ENCODE results near the gene DCUN1D3.

DCUN1D3 gene

DNA sequence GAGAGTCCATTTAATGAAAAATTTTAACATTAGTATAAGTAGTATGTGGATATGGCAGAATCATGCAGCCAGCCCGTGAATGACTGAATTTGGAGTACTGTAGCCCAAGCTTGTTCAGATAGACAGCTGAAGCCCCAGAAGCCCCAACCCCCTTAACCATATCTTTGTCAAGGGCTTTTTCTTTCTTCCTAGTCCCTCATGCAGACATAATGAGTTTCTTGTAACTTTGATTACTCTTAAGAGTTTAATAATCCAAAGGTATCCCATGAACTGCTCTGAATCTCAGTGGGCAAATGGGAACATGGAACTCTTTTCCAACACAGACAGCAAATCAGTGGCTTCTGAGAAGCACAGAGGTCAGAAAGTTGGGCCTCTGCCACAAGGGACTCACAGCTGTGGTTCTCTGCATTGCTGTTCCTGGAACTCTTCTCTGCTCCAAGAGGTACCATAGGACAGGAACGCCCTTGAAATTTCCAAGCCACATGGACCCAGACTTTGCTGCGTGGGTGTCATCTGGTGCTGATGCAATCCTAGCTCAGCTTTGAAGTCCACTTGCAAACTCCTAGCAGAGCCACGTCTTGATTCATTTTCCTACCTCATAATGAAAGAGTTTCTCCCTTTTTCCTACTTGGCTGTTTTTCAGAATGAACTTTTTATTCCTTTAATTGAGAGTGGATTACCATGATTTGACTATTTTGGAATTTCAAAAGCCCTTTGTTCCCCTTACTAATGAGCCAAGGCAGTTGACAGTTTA, 18.5 kb upstream of the DCUN1D3 start:
- DNase-seq: no peak

DNA sequence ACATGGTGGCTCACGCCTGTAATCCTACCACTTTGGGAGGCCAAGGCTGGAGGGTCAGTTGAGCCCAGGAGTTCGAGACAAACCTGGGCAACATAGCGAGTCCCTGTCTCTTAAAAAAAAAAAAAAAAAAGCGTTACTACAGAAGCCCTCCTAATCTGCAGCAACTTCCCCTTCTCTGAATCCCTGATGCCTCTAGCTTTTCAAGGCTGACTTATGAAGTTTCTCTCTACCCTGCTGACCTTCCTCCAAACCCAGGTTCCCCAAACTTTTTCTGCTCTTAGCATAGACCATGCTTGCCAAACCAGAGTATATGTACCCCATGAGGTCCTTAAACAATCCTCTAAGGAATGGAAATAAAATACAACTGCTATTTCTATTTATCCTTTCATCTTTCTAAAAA, 16.8 kb upstream of the DCUN1D3 start:
- DNase-seq: no peak

DNA sequence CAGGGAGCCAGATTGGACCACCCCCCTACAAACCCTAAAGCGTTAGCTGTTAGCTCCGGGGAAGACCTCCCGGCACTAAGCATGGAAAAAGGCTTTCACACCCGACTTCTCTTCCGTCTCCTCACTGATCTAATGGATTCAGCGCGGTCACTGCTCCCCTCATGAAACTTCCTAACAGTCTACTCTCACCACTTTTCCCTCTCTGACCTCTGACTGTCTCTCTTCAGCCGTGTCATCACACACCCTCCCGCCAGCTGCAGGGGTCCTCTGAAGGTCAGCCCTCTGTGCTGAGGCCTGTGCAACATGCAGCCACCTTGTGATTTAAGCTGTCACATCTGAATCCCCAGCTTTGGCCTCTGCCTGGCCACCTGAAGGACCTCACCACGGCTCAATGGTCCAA, 16.1 kb upstream of the DCUN1D3 start:
- DNase-seq: no peak

DNA sequence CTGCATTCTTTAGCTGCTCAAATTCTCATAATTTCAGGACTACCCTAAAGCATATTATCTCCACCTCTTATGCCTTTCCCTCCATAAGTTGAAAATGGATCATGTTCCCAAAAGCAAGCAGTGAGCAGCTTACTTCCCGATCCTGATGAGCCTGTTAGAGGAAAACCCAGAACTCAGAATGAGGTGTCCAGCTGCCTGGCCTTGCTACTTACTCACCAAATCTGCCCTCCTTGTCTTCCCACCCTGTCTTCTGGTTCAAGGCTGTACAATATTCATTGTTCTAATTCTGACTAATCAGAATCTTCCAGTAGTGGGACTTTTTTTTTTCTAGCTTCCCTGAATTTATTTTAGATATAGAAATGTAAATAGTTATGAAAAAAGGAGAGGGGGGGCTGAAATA, 11.2 kb upstream of the DCUN1D3 start:
- no peak for DNase-seq

DNA sequence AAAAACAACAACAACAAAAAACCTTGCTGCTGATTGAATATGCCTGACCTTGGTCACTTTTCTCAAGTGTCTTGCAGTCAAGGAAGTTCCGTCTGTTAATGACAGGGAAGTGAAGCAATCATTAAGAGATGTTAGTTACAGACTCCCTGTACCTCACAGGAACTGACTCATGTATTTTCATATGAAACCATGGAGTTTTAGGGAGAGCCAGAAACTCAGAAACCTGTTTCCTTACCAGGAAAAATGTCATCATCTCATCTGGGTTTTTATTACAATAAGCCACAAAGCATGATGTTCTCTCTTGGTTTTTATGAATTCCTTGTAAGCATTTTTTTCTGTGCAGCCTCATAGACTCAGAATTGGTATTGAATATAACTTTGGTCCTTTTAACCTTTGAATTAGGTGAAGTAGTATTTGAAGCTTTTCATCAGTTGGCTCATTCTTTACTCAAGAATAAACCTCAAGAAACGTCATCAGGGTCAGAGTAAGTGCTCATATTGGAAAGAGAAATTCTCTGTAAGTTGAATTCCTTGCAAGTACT, 10.7 kb upstream of the DCUN1D3 start:
- peak; percentile 33 to 82 for DNase-seq

DNA sequence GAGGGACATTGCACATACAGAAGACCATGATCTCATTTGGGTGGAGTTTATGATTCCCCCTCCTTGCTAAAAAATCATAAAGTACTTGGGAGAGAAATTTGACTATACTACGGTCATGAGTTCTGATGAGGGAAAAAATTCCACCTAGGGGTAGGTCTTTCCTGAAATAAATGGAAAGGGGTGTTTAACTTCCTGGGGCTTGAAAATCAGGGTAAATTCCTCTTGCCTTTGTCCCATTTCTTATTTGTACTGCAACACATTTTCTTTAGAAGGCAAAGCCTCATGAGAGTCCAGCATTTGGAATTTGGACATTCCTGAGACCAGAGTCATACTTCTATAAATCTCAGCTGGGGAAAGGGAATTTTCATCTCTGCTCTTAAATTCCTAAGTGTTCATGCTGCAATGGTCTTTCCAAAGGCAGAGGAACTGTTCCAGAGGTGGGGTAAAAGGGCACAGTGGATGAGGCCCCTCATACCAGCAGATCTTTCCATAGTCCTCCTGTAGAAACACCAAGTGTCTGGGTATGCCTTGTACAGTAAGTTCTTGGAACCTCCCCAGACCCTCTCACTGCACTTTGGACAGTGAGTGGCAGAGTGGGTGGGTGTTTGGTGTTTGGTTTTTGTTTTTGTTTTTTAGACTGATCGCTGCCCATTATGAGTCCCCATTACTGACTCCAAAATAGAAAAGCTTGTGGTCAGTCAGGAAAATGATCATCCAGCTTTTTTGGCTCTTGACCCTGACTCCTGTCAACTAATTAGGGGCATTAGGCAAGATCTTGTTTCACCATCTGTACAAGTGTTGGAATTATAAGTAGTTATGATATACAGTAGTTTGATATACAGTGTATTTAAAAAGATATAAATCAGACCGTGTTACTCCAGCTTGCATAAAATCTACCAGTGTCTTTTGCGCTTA, 6.4 kb upstream of the DCUN1D3 start:
- DNase-seq: peak in 1 of 2 experiments; percentile 53

DNA sequence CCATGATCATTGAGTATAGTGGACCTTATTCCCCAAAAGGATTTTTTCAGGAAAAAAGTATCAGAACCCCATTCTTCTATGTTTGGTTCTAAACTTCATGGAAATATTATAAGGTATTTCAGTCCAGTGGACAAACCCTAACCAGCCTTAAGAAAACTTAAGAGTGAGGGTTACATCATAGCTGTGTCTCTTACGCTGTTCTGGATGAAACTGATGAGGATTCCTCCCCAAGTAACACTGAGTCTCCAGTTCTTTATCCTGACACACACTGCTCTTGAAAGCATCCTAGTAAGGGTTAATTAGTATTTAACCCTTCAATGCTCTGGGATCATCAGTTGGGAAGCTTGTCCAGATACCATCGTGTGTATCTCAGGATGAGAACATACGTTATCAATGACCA, 5.4 kb upstream of the DCUN1D3 start:
- no peak for DNase-seq

DNA sequence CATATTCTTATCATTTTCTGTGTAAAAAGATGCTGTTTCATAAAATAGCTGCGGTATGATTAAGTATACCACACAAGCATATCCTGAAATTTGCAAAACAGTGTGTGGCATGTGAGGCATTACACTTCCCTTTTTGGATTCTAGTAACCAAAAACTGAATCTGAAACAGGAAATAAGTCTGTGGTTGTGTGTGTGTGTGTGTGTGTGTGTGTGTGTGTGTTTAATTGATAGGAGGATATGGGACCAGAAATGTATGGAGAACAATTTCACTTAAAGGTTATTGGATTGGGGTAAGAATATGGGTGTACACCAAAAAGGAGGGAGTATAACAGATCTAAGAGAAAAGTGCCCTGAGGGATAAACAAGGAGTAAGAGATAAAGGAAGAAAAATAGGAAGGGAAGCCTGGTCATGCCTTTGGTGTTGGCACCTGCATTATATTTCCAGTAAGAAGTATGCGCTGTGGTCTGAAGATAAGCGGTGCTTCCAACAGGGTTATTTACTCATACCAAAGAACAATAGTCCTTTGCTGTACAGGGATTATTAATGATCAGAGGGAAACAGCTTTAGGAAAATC, 4.4 kb upstream of the DCUN1D3 start:
- DNase-seq: peak in 1 of 2 experiments; percentile 52

DNA sequence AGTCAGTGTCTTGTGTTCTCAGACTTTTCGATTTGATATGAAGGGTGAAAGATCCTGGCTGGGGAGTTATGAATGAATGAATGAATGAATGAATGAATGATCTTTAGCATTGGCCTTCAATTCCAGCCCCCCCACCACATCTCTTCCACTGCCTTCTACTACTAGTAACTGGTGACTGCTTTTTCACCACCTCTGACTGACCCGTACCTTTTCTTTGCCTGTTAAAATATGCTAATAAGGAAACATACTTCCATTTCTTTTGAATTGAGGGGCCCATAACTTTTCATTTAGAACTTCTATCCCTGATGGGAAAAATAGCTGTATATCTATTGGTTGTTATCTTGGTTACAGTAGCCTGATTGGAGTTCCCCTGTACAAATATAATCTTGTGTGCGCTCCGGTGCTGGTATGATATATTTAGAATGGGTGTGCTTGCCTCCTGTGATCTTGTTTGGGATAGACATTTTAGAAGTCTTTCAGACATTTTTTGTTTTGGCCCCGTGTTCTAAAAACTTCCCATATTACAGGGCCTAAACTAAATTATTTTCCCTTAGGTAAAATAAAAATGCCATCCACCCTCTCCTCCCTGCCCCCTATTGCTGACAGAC, 3.8 kb upstream of the DCUN1D3 start:
- no peak for DNase-seq

DNA sequence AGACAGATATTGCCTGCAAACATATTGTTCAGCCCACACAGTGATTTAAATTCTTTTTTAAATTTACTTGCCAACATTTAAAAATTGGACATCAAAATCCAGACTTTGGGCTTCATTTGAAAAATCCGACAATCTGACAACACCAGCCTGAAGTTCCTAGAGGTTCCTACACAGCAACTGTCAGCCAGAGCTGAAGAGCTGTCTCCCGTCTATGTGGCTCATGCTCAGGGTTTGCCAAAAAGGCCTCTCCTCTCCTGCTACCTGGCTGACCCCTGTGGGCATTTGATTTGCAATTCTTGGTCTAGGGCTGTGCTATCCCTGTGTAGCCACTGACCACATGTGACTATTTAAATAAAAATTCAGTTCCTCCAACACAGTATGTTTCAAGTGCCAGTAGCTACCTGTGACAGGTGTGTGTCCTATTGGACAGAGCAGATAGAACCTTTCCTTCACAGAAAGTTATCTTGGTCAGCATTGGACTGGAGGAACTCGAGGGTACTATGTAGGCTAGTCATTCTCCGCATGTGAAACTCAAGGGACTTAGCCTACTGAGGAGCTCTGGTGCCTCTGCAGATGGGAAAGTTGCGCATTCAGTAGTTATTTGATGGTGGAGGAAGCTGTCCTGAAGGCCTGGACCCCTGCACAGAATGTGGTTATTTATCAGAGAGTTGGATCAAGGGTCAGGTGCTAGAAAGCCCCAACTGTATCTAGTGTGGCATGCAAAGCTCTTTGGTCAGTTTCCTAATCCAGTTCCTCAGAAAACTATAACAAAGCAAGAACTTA, 3.1 kb upstream of the DCUN1D3 start:
- no peak for DNase-seq

DNA sequence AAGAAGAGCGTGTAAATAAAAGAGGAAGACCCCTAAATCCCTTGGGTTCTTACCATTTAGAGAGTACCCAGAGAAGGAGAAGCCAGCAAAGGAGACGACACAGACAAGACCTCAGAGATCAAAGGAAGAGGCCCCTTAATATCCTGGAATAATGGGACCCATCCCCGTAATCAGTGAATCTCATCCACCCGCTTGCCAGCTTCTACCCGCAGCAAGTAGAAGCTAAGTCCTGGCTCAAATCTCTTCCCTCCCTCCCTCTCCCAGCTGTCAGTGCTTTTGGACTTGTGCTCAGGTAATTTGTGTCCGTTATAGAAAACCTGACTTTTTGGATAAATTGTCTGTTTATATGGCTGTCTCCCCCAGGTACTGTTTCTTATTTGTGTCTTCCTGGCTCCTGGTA, 2.3 kb upstream of the DCUN1D3 start:
- DNase-seq: no peak

DNA sequence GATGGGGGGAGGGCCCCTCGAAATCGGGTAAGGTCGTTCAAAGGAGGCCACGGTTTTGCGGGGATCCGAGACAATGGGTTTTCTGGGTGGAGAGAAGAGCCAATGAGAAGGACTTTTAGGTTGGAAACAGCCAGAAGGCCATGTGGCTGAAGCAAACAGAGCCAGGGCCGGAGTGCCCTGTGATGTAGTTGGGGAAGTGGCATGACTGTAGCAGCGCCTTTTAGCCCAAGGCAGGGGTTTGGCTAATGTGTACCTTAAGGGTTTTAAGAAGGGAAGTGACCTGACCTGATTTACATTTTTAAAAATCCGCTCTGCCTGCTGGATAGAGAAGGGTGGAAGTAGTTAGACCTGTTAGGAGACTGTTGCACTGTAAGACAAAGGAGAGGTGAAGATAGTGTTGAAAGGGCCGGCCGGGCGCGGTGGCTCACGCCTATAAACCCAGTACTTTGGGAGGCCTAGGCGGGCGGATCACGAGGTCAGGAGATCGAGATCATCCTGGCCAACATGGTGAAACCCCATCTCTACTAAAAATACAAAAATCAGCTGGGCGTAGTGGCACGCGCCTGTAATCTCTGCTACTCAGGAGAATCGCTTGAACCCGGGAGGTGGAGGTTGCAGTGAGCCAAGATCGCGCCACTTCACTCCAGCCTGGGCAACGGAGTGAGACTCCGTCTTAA, 1.4 kb upstream of the DCUN1D3 start:
- DNase-seq: peak in 1 of 2 experiments; percentile 13

DNA sequence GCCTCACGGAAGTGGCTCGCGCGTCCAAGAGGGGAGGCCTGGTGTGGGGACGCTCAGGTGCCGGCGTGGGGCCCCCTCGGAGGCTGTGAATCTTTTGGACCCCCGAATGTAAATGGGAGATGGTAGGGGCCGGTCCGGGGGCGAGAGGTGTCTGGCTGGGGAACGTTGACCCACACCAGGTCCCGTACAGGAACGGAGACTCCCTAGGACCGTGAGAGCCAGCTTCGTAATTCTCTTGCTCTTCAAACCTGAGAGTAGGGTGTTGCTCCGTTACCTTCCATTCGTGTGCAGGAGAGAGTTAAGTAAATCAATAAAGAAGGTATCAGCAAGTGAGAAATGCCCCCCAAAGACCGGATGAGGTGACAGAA, 894 bp upstream of the DCUN1D3 start:
- no peak for DNase-seq

DNA sequence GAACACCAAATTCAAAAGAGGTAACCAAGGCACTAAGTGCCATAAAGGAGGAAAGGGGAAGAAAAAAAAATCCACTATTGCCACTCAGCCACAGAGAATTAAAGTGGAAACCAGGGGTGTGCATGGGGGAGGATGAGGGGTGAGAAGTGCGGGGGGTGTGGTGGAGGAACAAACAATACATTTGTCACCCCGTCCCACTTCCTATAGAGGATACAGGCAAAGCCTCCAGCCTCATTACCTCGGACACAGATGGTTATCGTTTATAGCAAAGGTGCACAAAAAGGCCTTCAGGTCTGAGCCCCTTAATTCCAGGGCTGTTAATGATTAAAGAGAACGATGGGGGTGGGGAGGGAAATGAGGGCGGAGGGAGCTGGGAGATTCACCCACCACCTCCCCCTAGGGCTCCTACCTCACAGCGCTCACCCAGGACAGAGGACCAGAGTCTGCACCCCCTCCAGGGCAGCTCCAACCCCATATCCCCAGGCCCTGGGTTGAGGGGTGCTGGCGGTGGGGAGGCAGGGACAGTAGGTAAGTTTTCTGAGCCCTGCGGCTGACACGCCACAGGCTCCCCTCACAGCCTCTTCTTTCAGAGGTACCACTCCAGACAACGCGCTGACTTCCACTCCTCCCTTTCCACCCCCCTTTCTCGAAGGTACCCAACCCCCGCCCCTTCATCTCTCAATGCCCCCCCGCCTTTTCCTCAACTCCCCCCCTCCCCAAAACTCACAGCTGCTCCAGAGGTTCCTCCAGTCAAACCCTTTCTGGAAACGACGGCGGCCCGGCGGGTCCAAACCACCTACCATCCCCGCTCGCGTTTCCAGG, 470 bp downstream of the DCUN1D3 start:
- DNase-seq: no peak

DNA sequence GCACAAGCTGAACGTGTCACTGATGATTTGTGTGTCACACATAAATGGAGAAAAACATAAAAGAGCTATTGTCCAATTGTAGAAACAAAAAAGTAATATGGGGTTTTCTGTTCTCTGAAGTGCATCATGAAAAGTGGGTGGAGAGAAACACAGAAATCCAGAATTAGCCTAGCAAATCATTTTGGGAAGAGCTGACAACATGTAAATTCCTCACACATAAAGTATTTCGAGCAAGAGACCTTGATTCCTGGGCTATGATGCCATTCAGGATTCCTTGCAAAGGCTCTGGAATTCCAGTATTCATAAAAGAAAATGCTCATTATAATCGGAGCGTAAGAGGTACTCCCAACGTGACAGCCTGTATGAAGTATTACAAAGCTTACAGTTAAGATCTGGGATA, 1.1 kb downstream of the DCUN1D3 start:
- DNase-seq: no peak

DNA sequence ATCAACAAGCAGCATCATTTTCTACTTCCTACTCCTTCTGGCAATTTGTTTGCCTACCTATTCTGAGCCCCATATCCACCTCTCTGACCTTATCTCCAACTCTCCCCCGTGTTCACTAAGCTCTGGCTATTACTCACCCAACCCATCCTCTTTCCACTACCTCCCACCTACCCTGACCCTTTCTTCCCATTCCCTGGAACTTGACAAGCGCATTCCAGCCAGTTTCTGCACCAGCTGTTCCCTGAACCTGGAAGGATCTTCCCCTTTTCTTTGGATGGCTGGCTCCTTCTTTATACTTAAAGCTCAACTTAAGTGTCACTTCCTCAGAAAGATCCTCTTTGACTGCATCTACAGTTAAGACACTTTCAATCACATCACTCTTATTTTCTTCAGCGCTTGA, 2.2 kb downstream of the DCUN1D3 start:
- DNase-seq: no peak

DNA sequence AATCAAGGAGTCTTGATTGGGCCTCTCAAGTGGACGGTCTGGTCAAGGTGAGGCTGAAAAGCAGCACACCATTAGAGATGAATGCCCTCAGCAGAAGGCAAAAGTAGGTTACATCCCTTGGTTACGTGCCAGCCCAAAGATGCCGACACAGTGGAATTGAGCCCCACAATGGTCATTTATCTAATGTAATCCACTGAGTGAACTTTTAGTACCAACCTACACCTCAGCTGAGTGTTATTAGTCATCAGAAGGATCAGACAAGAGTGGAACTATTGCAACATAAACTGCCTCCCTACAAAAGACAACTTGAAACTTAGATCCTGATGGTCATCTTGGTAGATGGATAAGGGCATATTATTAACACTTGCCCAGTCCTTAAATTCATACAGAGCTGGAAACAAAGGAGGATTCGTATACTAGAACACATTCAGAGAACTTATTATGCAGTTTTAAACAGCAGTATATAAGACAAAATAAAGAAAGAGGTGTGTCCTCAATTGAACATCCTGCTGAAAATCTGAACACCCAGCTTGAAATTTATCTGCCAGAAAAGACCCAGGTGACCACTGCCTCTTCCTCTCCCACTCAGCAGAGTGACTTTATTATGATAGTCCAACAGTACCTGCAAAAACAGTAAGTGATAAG, 2.8 kb downstream of the DCUN1D3 start:
- DNase-seq: no peak

DNA sequence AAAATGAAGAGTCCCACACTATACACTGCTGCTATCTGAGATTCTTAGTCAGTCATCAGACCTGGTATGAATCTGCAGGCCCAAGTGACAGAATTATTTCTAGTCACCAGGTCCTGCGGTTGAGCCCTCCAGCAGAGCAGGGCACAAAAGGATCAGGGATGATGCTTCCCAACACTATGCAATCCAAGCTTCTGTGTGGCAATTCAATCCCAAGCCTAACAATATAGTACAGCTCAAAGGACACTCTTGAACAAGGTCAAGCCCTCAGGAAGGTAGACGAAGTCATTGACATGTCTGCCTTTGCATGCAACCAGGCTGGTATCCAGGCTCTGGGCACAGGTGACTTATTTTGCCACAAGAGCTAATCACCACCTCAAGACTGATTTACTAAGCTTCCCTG, 5.8 kb downstream of the DCUN1D3 start:
- no peak for DNase-seq

DNA sequence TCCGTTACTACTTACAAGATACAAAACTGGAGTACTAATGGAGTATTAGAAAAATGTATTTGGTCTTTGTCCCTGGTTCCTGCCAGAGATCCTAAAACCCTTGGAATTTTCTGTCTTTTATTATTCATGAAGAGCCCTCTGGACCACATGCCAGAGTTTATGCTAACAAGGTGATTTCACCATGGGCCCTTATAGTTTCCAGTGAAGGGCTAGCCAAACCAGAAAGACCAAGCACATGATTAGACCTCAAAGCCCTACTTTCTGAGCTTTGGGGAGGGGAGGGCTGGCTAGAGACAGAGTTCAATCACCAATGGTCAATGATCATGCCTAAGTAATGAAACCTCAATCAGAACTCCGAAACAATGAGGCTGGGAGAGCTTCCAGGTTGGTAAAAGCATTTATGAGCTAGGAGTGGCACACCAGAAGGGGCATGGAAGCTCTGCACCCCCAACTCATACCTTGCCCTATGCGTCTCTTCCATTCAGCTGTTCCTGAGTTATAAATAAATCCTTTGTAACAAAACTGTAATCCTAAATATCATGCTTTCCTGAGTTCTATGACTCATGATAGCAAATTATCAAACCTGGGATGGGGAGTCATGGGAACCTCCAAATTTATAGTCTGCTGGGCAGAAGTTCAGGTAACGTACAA, 10.4 kb downstream of the DCUN1D3 start:
- no peak for DNase-seq

DNA sequence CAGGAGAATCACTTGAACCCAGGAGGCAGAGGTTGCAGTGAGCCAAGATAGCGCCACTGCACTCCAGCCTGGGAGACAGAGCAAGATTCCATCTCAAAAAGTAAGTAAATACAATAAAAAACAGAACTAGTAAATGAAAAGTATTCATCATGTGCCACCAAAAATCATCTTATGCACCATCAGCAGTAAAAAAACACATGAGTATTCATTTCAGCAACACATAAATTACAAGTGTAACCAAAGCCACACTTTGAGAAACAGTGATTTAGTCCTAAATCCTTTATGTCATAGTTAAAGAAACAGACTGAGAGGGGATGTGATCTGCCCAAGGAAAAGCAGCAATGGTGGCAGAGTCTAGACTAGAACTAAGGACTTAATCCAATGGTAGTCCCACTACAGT, 13.0 kb downstream of the DCUN1D3 start:
- no peak for DNase-seq
